Stimulated activated CD4-positive, alpha-beta T cell treated with anti-CD3 and anti-CD28 coated beads, TNF-alpha, amount 100 ng/mL, for 4 hours (primary cell): ENCODE measurements around the gene EXTL1.

Source experiments
- DNase-seq, 3 experiments: peaks; one replicate each; pipeline ENCODE4 v3.0.0-alpha.2; 2020; ENCODE audit warnings: low read depth in 3 of 3

The EXTL1 gene

DNA sequence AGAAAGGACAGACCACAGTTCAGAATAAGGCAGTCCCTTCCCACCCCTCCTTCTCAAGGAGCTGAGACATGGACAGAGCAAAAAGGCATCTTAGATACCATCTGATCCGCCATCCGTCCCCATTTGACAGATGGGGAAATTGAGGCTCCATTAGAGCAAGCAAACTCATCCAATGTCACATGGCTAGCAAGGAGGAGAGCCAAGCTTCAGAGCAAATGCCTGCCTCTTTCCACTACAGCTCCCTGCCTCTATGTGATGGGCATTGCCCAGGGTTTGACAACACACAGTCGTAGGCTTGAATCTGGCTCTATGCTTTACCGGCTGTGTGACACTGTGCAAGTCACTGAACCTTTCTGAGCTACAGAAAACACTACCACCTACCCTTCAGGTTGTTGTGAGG lies 20.4 kb downstream of the EXTL1 start:
- no peak for DNase-seq

DNA sequence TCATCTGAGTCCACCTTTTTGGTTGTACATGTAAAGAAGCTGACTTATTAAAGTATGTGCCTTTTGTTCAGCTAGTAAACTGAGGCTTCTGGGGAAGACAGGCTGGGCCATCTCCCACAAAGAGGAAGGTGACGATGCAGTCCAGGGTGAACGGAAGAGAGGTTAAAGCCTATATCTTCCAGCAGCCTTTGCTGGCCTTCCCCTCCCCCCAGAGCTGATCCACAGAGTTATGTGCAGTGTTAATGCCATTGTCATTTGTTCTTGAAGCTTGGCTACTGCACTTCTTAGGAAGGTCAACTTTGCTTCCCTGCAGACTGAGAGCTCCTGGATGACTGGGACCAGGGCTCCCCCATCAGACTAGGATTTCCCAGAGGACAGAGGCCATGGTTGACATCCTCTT lies 22.2 kb downstream of the EXTL1 start:
- no peak for DNase-seq

DNA sequence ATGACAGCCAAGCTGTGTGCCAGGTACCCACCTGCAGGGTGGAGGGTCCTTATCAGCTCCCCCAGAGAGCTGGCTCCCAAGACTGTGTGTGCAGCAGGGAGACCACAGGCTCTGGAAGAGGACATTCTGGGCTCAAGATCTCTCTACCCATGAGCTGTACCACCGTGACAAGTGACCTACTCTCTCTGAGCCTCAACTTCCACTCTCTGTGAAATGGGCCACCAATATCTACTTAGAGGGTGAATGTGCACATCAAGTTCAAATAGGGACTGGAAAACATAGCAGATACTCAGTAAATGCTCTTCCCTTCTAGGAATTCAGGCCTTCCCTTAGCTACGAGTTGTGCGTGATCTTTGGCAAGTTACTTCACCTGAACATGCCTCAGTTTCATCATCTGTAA lies 22.8 kb downstream of the EXTL1 start:
- DNase-seq = no peak

DNA sequence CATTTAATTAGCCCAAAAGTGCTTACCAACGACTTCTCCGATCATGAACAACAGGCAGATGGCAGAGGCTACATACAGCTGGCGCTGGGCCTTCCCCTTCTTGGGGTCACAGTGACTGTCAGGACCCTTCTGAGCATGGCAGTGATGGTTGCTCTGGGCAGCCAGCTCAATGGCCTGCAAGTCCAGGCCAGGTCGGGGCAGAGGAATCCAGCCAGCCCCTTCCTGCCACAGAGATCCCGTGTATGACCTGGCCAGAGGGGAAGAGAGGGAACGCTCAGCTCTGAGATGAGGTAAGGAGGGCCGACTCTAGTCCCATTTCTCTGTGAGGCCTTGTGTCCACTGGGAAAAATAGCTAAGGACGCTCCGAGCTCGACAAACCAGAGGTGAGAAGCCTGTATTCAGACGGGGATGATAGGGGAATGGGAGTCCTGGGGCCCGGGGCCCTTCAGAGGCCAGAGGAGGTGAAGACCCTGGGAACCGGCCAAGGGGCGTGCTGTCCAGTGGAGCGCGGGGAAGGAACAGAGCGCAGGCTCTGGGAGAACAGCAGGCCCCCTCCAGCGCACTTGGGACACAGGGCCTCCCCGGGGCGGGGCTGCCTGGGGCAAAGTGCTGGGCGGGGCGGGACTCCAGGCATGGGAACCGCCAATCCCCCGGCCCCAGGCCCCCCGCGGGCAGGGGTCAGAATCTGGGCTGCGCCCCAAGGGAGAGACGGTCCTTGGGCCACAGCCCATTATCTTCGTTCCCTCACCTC lies 23.6 kb downstream of the EXTL1 start:
- DNase-seq = no peak

DNA sequence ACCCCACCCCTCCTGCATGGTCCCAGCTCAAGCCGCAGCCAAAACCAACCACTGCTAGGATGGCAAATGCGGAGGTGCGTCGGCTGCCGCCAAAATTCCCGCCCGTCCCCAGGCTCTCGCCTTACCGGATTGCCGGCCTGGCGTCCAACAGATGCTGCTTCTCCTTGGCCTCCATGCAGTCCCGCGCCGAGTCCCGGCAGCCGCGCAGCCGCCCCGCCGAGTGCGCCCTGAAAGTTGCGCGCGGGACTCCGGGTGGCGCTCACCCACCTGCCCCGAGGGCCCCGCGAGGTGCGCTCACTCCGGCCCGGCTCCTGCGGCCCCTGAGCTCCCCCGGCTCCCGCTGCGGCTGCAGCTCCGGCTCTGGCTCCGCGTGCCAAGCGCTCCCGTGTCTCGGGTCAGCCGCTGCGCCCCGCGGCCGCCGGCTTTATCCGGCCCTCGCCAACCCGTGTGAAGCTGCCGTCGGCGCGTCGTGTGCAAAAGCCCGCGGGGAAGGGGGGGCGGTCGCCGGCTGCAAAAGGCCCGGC lies 24.2 kb downstream of the EXTL1 start, which contains the start of gene SLC30A2:
SLC30A2 (minus strand) TSS at position 397 of the 524 bp plus-strand sequence; CDS start at position 175, 222 bp downstream.
- DNase-seq = no peak

GRCh38 chr1:26046246-26047095 lies 24.9 kb downstream of the EXTL1 start:
- DNase-seq = no peak

- DNase-seq = no peak
Measured at GRCh38 chr1:26047278-26047874, 25.8 kb downstream of the EXTL1 start.

DNA sequence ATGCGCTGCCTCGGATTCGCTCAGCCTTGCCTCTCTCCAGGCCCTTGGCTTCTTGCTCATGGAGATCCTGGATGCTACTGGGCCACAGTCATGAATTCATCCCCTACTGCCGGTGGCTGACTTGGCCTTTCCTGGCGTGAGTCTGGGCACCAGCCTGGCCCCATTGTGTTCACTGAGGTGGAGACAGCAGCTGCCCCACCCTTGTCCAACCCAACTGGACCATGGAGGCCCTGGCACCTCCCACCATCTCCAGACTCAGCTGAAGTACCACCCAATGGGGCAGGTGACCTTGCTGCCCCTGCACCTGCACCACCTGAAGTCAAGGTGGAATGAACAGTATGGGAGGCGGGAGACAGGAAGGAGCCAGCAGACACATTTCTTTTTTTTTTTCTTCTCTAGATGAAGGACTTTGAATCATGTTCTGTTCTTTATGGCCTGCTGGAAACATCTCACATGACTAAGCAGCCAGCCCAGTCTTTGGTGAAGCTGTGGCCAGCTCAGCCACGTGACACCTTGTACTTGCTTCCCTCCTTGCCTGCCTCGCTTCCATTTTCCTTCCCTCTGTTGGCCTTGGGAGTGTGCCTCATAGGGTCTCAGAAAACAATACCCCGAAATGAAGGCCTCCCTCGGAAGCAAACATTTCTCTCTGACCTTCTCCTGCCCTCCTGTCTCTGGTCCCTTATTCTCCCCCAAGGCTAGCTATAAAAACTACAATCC lies 28.1 kb downstream of the EXTL1 start:
- DNase-seq = no peak

- no peak for DNase-seq
Measured at GRCh38 chr1:26050248-26050640, 28.7 kb downstream of the EXTL1 start.

DNA sequence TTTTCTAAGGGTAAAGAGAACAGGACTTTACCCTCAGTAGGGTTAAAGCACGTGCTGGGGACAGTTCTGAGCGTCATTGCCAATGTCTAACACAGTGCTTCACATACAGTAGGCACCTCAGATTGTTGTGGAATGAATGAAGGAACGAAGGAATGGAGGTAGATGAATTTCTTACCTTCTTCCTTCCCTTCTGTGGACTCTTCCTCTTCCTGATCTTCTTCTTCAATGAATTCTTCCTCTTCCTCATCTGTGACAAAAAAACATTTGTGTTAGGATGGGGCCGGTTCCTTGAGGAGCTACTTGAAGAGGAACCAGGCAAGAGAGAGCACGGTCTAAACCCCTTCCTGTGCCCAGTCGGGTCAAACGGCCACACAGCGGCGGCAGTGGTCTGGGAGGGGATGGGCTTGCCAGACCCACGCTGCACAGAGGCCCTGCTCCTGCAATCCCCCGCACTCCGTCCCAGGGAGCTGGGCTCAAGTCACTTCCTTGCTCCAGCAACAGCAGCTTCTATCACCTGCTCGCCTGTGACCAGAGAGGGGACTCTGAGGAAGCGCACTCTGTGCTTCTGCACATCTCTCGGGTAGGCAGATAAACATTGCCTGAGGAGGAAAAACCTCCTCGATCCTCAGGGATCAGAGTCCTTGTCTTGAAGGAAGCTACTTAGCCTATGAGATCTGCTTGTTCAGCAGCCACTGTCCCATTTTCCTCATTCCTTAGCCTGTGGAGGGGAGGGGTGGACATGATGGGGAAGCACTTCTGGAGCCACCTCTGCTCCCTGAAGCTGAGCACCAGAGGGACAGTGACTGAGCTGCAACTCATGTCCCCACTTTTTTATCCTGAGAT lies 32.4 kb downstream of the EXTL1 start:
- DNase-seq = no peak

- DNase-seq = no peak
Measured at GRCh38 chr1:26055041-26055440, 33.5 kb downstream of the EXTL1 start.

DNA sequence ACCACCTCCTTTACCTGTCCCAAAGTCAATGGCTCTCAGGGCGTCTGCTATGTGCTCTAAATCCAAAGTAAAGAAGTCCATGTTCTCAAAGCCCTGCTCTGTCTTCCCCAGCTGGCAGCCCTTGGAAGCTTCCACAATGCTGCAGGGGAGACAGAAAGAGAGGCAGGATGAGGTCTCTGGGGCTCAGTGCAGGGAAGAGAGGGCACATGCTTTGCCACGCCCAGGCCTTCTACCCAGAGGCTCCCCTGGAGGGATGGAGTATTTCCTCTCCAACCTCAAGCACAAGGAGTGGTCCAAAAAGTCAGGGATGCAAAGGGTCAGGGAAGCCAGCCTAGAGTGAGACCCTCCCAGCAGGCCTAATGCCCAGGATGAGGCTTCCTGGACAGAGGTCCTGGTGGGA lies 35.6 kb downstream of the EXTL1 start:
- DNase-seq = no peak

DNA sequence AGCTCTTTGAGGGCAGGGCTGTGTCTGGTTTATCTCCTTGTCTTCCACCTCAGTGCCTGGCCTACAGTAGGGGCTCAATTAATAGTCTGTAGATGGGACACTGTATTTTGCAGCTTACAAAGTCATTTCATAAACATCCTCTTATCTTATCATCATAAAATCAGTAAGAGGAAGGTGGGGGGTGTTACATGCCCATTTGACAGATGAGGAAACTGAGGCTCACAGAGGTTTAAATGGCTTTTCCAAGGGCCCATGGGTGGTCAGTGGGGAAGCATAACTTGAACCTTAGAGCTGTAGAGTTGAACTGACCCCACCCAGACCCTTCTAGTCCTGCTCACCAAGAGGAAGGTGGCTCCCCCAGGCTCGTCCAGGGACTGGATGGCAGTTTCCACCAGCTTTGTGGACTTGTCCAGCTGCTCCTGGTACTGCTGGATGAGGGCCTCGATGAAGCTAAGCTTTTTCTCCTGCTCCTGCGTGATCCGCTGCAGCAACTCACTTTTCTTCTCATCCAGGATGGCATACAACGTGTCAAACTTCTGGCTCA lies 36.5 kb downstream of the EXTL1 start:
- no peak for DNase-seq

- DNase-seq = no peak
Measured at GRCh38 chr1:26059906-26060305, 38.3 kb downstream of the EXTL1 start.

DNA sequence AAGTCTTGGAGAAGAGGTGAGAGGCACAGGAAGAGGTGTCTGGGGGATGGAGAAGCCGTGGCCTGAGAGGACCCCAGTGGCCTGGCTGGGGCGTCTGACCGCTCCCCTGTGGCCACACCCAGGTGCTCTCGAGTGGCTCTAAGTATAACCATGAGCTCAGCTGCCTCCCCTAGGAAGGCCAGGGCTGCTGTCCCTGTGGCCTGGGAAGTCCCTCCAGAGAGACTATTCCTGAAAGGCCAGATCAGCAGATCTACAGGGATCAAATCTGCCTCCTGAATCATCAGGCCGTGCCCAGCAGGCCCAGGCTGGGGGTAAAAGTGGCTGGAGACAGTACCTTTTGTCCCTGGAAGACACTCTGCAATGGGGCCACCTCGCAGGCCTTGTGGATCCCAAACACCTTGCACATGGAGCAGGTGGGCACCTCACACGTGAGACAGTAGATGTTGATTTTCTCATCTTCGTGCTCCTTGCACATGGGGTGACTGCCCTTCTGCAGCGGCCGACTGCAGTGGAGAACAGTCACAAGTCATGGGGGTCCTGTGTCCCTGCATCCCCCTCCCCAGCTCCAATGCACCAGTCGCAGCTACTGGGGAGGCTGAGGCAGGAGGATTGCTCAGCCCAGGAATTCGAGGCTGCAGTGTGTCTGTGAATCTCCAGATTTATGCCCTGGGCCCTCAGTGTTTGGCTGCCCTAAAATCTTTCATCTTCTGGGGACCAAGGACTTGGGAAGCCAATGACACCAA lies 39.4 kb downstream of the EXTL1 start:
- no peak for DNase-seq

DNA sequence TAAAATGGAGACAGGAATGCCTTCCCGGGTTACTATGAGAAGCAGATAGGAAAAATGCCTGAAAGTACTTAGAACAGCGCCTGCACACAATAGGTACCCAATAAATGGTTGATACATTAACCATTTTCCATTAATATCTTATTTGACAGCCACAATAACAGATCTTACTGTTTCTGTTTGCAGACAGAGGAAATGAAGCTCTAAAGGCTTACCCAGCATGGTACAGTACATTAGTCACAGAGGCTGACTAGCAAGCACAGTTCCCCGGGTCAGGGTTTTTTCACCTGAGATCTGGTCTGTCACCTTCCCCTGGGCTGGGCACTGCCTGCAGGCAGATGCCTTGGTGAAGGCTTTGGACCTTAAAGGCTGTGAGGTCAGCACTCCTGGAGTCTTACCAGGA lies 43.0 kb downstream of the EXTL1 start:
- no peak for DNase-seq

- DNase-seq = no peak
Measured at GRCh38 chr1:26066160-26066559, 44.6 kb downstream of the EXTL1 start.

- DNase-seq = no peak
Measured at GRCh38 chr1:26066857-26067256, 45.3 kb downstream of the EXTL1 start.

GRCh38 chr1:26067432-26067911 lies 45.9 kb downstream of the EXTL1 start, which contains the start of gene TRIM63:
TSS of gene TRIM63 (minus strand) at chr1:26067630. CDS start at chr1:26067494, 136 bp downstream.
- DNase-seq = no peak

GRCh38 chr1:26069941-26070295 lies 48.3 kb downstream of the EXTL1 start:
- DNase-seq = no peak
